ENCODE results near the gene ITGB6.

ITGB6 gene

GRCh38 chr2:160111951-160112798, 87.9 kb downstream of the ITGB6 start:
- no peak overlapping the region for H3K4me3 ChIP-seq (ENCODE audit: low read length)
- H3K9ac ChIP-seq (ENCODE audit: low read length), result no peak overlapping the region
- no peaks in the 10 kb centered on the region for H3K4me1 ChIP-seq (ENCODE audit: control insufficient read depth, insufficient read depth, low read length)
- no peak overlapping the region for H3K27ac ChIP-seq (ENCODE audit: low read depth, low read length)
- H3K27me3 ChIP-seq (ENCODE audit: control insufficient read depth, insufficient read depth, low read length), result no peaks in the 10 kb centered on the region
- no peaks in the 10 kb centered on the region for H3K36me3 ChIP-seq (ENCODE audit: control insufficient read depth, insufficient read depth, low read length)

- Histone ChIP-seq H3K27me3 (ENCODE audit: control insufficient read depth, insufficient read depth, low read length) (no peaks in the 10 kb centered on the region), H3K4me3 (ENCODE audit: low read length) (no peak overlapping the region), H3K4me1 (ENCODE audit: control insufficient read depth, insufficient read depth, low read length) (no peaks in the 10 kb centered on the region), H3K27ac (ENCODE audit: low read depth, low read length) (no peak overlapping the region), H3K36me3 (ENCODE audit: control insufficient read depth, insufficient read depth, low read length) (no peaks in the 10 kb centered on the region), H3K9ac (ENCODE audit: low read length) (no peak overlapping the region)
Measured at GRCh38 chr2:160110674-160111239, 89.3 kb downstream of the ITGB6 start.

- H3K36me3 ChIP-seq (ENCODE audit: control insufficient read depth, insufficient read depth, low read length), result no peaks in the 10 kb centered on the region
- H3K9ac ChIP-seq (ENCODE audit: low read length), result no peak overlapping the region
- no peaks in the 10 kb centered on the region for H3K27me3 ChIP-seq (ENCODE audit: control insufficient read depth, insufficient read depth, low read length)
- no peaks in the 10 kb centered on the region for H3K4me1 ChIP-seq (ENCODE audit: control insufficient read depth, insufficient read depth, low read length)
- no peak overlapping the region for H3K27ac ChIP-seq (ENCODE audit: low read depth, low read length)
- H3K4me3 ChIP-seq (ENCODE audit: low read length), result no peak overlapping the region
Measured at GRCh38 chr2:160109939-160110673, 90.0 kb downstream of the ITGB6 start.

GRCh38 chr2:160109243-160109642, 90.8 kb downstream of the ITGB6 start:
- no peaks in the 10 kb centered on the region for H3K4me1 ChIP-seq (ENCODE audit: control insufficient read depth, insufficient read depth, low read length)
- H3K4me3 ChIP-seq (ENCODE audit: low read length), result no peak overlapping the region
- no peak overlapping the region for H3K27ac ChIP-seq (ENCODE audit: low read depth, low read length)
- H3K36me3 ChIP-seq (ENCODE audit: control insufficient read depth, insufficient read depth, low read length), result no peaks in the 10 kb centered on the region
- H3K27me3 ChIP-seq (ENCODE audit: control insufficient read depth, insufficient read depth, low read length), result no peaks in the 10 kb centered on the region
- no peak overlapping the region for H3K9ac ChIP-seq (ENCODE audit: low read length)

- H3K36me3 ChIP-seq (ENCODE audit: control insufficient read depth, insufficient read depth, low read length), result no peaks in the 10 kb centered on the region
- no peak overlapping the region for H3K9ac ChIP-seq (ENCODE audit: low read length)
- H3K4me3 ChIP-seq (ENCODE audit: low read length), result no peak overlapping the region
- H3K27me3 ChIP-seq (ENCODE audit: control insufficient read depth, insufficient read depth, low read length), result no peaks in the 10 kb centered on the region
- H3K27ac ChIP-seq (ENCODE audit: low read depth, low read length), result no peak overlapping the region
- no peaks in the 10 kb centered on the region for H3K4me1 ChIP-seq (ENCODE audit: control insufficient read depth, insufficient read depth, low read length)
Measured at GRCh38 chr2:160108646-160109045, 91.4 kb downstream of the ITGB6 start.

- no peaks in the 10 kb centered on the region for H3K27me3 ChIP-seq (ENCODE audit: control insufficient read depth, insufficient read depth, low read length)
- H3K27ac ChIP-seq (ENCODE audit: low read depth, low read length), result no peak overlapping the region
- H3K4me3 ChIP-seq (ENCODE audit: low read length), result no peak overlapping the region
- no peaks in the 10 kb centered on the region for H3K36me3 ChIP-seq (ENCODE audit: control insufficient read depth, insufficient read depth, low read length)
- no peak overlapping the region for H3K9ac ChIP-seq (ENCODE audit: low read length)
- no peaks in the 10 kb centered on the region for H3K4me1 ChIP-seq (ENCODE audit: control insufficient read depth, insufficient read depth, low read length)
Measured at GRCh38 chr2:160105366-160105765, 94.7 kb downstream of the ITGB6 start.

- H3K4me3 ChIP-seq (ENCODE audit: low read length), result no peak overlapping the region
- no peaks in the 10 kb centered on the region for H3K4me1 ChIP-seq (ENCODE audit: control insufficient read depth, insufficient read depth, low read length)
- no peak overlapping the region for H3K27ac ChIP-seq (ENCODE audit: low read depth, low read length)
- H3K27me3 ChIP-seq (ENCODE audit: control insufficient read depth, insufficient read depth, low read length), result no peaks in the 10 kb centered on the region
- no peak overlapping the region for H3K9ac ChIP-seq (ENCODE audit: low read length)
- H3K36me3 ChIP-seq (ENCODE audit: control insufficient read depth, insufficient read depth, low read length), result no peaks in the 10 kb centered on the region
Measured at GRCh38 chr2:160104115-160104514, 96.0 kb downstream of the ITGB6 start.

GRCh38 chr2:160097326-160097725, 102.7 kb downstream of the ITGB6 start:
- no peak overlapping the region for H3K4me3 ChIP-seq (ENCODE audit: low read length)
- H3K4me1 ChIP-seq (ENCODE audit: control insufficient read depth, insufficient read depth, low read length), result no peaks in the 10 kb centered on the region
- H3K27me3 ChIP-seq (ENCODE audit: control insufficient read depth, insufficient read depth, low read length), result no peaks in the 10 kb centered on the region
- H3K9ac ChIP-seq (ENCODE audit: low read length), result no peak overlapping the region
- H3K27ac ChIP-seq (ENCODE audit: low read depth, low read length), result no peak overlapping the region
- no peaks in the 10 kb centered on the region for H3K36me3 ChIP-seq (ENCODE audit: control insufficient read depth, insufficient read depth, low read length)

- Histone ChIP-seq H3K4me3 (ENCODE audit: low read length) (no peak overlapping the region), H3K27ac (ENCODE audit: low read depth, low read length) (no peak overlapping the region), H3K4me1 (ENCODE audit: control insufficient read depth, insufficient read depth, low read length) (no peaks in the 10 kb centered on the region), H3K36me3 (ENCODE audit: control insufficient read depth, insufficient read depth, low read length) (no peaks in the 10 kb centered on the region), H3K9ac (ENCODE audit: low read length) (no peak overlapping the region), H3K27me3 (ENCODE audit: control insufficient read depth, insufficient read depth, low read length) (no peaks in the 10 kb centered on the region)
Measured at GRCh38 chr2:160096409-160096808, 103.7 kb downstream of the ITGB6 start.

- H3K27ac ChIP-seq (ENCODE audit: low read depth, low read length), result no peak overlapping the region
- no peaks in the 10 kb centered on the region for H3K27me3 ChIP-seq (ENCODE audit: control insufficient read depth, insufficient read depth, low read length)
- H3K4me3 ChIP-seq (ENCODE audit: low read length), result no peak overlapping the region
Measured at GRCh38 chr2:160092445-160092844, 107.6 kb downstream of the ITGB6 start.

GRCh38 chr2:160091381-160091780, 108.7 kb downstream of the ITGB6 start:
- H3K27ac ChIP-seq (ENCODE audit: low read depth, low read length), result no peak overlapping the region
- H3K27me3 ChIP-seq (ENCODE audit: control insufficient read depth, insufficient read depth, low read length), result no peaks in the 10 kb centered on the region
- no peak overlapping the region for H3K4me3 ChIP-seq (ENCODE audit: low read length)
- H3K4me1 ChIP-seq (ENCODE audit: control insufficient read depth, insufficient read depth, low read length), result no peaks in the 10 kb centered on the region
- no peak overlapping the region for H3K9ac ChIP-seq (ENCODE audit: low read length)
- no peaks in the 10 kb centered on the region for H3K36me3 ChIP-seq (ENCODE audit: control insufficient read depth, insufficient read depth, low read length)

More at GRCh38 chr2:160092445-160092844, 107.6 kb downstream of the ITGB6 start:
- no peaks in the 10 kb centered on the region for H3K36me3 ChIP-seq (ENCODE audit: control insufficient read depth, insufficient read depth, low read length)
- no peak overlapping the region for H3K9ac ChIP-seq (ENCODE audit: low read length)
- no peaks in the 10 kb centered on the region for H3K4me1 ChIP-seq (ENCODE audit: control insufficient read depth, insufficient read depth, low read length)

GRCh38 chr2:160087854-160088745, 112.0 kb downstream of the ITGB6 start:
- Histone ChIP-seq H3K9ac (ENCODE audit: low read length) (no peak overlapping the region), H3K4me3 (ENCODE audit: low read length) (no peak overlapping the region), H3K36me3 (ENCODE audit: control insufficient read depth, insufficient read depth, low read length) (no peaks in the 10 kb centered on the region)

More at GRCh38 chr2:160087854-160088745, 112.0 kb downstream of the ITGB6 start:
- Histone ChIP-seq H3K27me3 (ENCODE audit: control insufficient read depth, insufficient read depth, low read length) (no peaks in the 10 kb centered on the region), H3K27ac (ENCODE audit: low read depth, low read length) (no peak overlapping the region), H3K4me1 (ENCODE audit: control insufficient read depth, insufficient read depth, low read length) (no peaks in the 10 kb centered on the region)

Measured in rectal smooth muscle tissue (tissue), 1 donor.